Activated CD4-positive, alpha-beta memory T cell treated with anti-CD3 and anti-CD28 coated beads for 36 hours (primary cell): ENCODE measurements around the gene AMPD2. TPM values are rescaled to one million over a fixed set of nuclear protein-coding genes. Genes with fewer than 3 reads are reported as not detected.
A peak's percentile ranks its signal among the peaks of the same experiment; 100 is the strongest.

Source experiments
- CTCF ChIA-PET: fragments of 350-600 bp; sonication (Branson Sonifier 250); formaldehyde crosslinking; loops from one replicate; lab custom pipeline; 2021; ENCODE audit warnings: antibody characterized with exemption, inconsistent platforms; lab: Charles Lee
- POLR2A ChIA-PET: fragments of 350-600 bp; sonication (Branson Sonifier 250); formaldehyde crosslinking; loops from one replicate; lab custom pipeline; 2021; ENCODE audit warnings: antibody characterized with exemption; lab: Charles Lee
- DNase-seq: peaks from one replicate; pipeline ENCODE4 v3.0.0-alpha.2; 2020
- H3K27ac Mint-ChIP-seq: one replicate; pipeline ENCODE4 v1.8.0; 2021; ENCODE audit warnings: mixed read lengths
- H3K27me3 Mint-ChIP-seq: one replicate; pipeline ENCODE4 v1.8.0; 2021; ENCODE audit warnings: mixed read lengths
- H3K36me3 Mint-ChIP-seq: one replicate; pipeline ENCODE4 v1.8.0; 2021; ENCODE audit warnings: mixed read lengths
- H3K4me1 Mint-ChIP-seq: one replicate; pipeline ENCODE4 v1.8.0; 2021; ENCODE audit warnings: low read depth, mixed read lengths
- H3K4me3 Mint-ChIP-seq: one replicate; pipeline ENCODE4 v1.8.0; 2021; ENCODE audit warnings: mild to moderate bottlenecking, mixed read lengths
- H3K9me3 Mint-ChIP-seq: one replicate; pipeline ENCODE4 v1.8.0; 2021; ENCODE audit warnings: mixed read lengths
- intact Hi-C: fragments of 100-400 bp; cut with micrococcal nuclease; formaldehyde crosslinking; loops from one replicate; pipeline ENCODE4 v1.15.1; 2023
- total RNA-seq, 2 experiments: library from RNA; stranded (reverse); gene quantifications; one replicate each; pipeline ENCODE4 v1.2.3, GENCODE V29; 2021

Gene AMPD2
- total RNA-seq, 2 experiments from 2014 or later = 79.1 to 93.3 TPM

DNA sequence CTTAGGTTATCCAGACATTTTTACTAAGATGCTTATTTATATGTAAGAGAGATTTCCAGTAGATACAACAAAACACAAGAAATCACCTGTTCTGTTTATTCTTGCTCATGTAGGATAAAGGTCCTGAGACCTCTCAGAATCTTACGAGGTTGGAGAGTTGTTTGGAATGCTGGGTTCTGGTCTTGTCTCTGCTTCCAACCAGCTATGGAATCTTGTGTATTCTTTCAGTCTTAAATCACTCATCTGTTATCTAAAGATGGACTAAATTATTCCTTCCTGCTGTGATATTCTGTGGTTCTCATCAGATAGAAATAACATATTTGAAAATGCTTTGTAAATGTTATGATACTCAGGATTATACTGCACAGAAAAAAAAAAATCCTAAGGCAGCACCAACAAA, 21.5 kb upstream of the AMPD2 start:
- Mint-ChIP-seq H3K4me1 (peaks cover 17% of the 10 kb centered on the region), H3K9me3 (no peaks in the 10 kb centered on the region), H3K27me3 (no peaks in the 10 kb centered on the region), H3K27ac (no peak overlapping the region), H3K4me3 (no peak overlapping the region), H3K36me3 (peaks cover 12% of the 10 kb centered on the region)
- ChIA-PET POLR2A (no interaction called here), CTCF (interaction anchor here (0.8 to 1.8 kb wide), 3 partner anchors 11 to 108 kb away, joined by 3 to 4 read pairs (median 4); no protein-coding TSS in a partner anchor)
- intact Hi-C loops = loop anchor here (2.0 kb wide), 1 partner anchor 21 kb away; the partner anchor contains the start of genes AMPD2 and GNAT2
- DNase-seq = no peak

DNA sequence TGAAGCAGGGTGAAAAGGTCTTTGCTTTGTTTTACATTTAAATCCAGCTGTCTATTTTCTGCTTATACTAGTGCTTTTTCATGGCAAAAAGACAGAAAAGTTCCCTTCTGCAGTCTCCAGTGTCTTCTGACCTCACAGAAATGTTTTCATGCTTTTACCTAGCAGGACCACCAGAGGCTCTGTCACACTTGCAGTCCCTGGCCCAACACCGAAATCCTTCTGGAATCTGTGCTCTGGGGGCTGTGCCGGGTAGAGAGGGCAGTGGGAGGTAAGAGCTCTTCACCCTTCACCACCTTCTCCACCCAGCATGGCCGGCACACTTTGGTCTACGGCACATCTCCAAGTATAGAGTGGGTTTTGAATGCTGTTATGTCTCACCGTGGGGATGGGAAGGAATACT, 21.0 kb upstream of the AMPD2 start:
- no peaks in the 10 kb centered on the region for H3K9me3 Mint-ChIP-seq
- POLR2A ChIA-PET = no interaction called here
- intact Hi-C loops = loop anchor here (2.0 kb wide), 1 partner anchor 20 kb away; the partner anchor contains the start of genes AMPD2 and GNAT2
- no peak for DNase-seq
- H3K27ac Mint-ChIP-seq = no peak overlapping the region
- peaks cover 9% of the 10 kb centered on the region for H3K36me3 Mint-ChIP-seq
- H3K27me3 Mint-ChIP-seq = no peaks in the 10 kb centered on the region
- CTCF ChIA-PET = interaction anchor here (1.8 kb wide), 1 partner anchor 41 kb away, joined by 4 read pairs; no protein-coding TSS in a partner anchor
- H3K4me3 Mint-ChIP-seq = no peak overlapping the region
- peaks cover 22% of the 10 kb centered on the region for H3K4me1 Mint-ChIP-seq

DNA sequence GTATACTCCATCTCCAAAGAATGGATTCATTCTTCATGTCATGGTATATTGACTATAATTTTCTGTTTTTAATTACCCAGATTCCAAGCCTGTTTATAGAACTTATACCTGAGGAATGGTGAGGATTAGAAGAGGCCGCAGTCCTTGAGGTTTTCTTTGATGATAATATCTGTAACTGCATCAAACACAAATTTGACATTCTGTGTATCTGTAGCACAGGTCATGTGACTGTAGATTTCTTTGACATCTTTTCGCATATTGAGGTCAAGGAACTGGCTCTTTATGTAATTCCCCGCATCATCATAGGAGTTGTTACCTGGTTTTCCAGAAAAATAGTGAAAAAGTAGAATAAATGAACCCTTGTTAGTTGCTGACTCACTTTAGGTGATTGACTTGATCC, 16.4 kb upstream of the AMPD2 start:
- no peak overlapping the region for H3K4me3 Mint-ChIP-seq
- no peaks in the 10 kb centered on the region for H3K27me3 Mint-ChIP-seq
- peaks cover 2% of the 10 kb centered on the region for H3K36me3 Mint-ChIP-seq
- no peak overlapping the region for H3K27ac Mint-ChIP-seq
- CTCF ChIA-PET = interaction anchor here (3.0 kb wide), 1 partner anchor 36 kb away, joined by 20 read pairs; no protein-coding TSS in a partner anchor
- DNase-seq = no peak
- H3K4me1 Mint-ChIP-seq = peaks cover 19% of the 10 kb centered on the region
- POLR2A ChIA-PET = no interaction called here
- intact Hi-C loops = no loop called here
- no peaks in the 10 kb centered on the region for H3K9me3 Mint-ChIP-seq

DNA sequence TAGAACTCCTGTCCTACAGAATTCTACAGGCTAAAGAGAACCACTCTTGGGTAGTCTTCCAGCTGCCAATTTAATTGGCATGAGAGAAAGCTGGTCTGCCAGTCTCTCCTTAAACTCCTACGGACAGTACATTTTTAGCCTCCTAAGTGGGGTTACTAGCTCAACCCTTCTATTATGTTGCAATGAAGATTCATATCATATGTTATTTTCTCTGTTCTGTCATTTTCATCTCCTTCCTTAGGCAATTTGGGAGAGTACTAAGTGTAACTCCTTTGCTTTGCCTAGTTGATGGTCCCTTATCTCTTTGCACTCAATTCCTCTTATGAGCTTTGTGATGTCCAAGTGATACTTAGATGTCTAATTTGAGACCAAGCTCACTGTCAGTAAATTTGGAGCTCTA, 14.3 kb upstream of the AMPD2 start:
- ChIA-PET CTCF (interaction anchor here (0.6 to 1.5 kb wide), 4 partner anchors 9 to 387 kb away, joined by 3 to 4 read pairs (median 3); no protein-coding TSS in a partner anchor), POLR2A (interaction anchor here (1.1 kb wide), 2 partner anchors 14 to 57 kb away, joined by 3 read pairs; partner anchors contain the start of genes AMPD2, GNAI3 and GNAT2)
- Mint-ChIP-seq H3K27ac (no peak overlapping the region), H3K27me3 (no peaks in the 10 kb centered on the region), H3K4me1 (peaks cover 19% of the 10 kb centered on the region), H3K4me3 (no peak overlapping the region), H3K36me3 (no peaks in the 10 kb centered on the region), H3K9me3 (no peaks in the 10 kb centered on the region)
- intact Hi-C loops = no loop called here
- DNase-seq = no peak

DNA sequence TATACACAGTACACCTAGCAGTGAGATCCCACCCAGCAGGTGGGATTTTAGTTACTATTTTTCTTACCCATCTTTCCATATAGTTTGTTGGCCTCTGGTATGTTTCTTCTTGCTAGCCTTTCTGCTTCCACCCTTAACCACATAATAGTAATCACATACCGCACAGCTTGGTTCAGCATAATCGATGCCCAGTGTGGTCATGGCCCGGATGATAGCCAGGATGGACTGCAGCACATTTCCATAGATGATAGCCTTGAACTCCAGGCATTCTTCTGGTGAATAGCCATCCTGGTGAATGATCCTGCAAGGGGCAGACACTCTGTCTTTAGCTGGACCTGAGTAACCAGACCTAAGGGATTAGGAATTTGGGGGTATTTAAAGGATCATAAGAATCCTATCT, 9.8 kb upstream of the AMPD2 start:
- H3K27ac Mint-ChIP-seq = no peak overlapping the region
- no peaks in the 10 kb centered on the region for H3K9me3 Mint-ChIP-seq
- DNase-seq = no peak
- H3K36me3 Mint-ChIP-seq = no peaks in the 10 kb centered on the region
- intact Hi-C loops = no loop called here
- no peak overlapping the region for H3K4me3 Mint-ChIP-seq
- no peaks in the 10 kb centered on the region for H3K4me1 Mint-ChIP-seq
- ChIA-PET POLR2A (interaction anchor here (1.7 kb wide), 1 partner anchor 10 kb away, joined by 8 read pairs; no protein-coding TSS in a partner anchor), CTCF (interaction anchor here (1.0 kb wide), 2 partner anchors 12 to 63 kb away, joined by 3 to 4 read pairs; no protein-coding TSS in a partner anchor)
- no peaks in the 10 kb centered on the region for H3K27me3 Mint-ChIP-seq

DNA sequence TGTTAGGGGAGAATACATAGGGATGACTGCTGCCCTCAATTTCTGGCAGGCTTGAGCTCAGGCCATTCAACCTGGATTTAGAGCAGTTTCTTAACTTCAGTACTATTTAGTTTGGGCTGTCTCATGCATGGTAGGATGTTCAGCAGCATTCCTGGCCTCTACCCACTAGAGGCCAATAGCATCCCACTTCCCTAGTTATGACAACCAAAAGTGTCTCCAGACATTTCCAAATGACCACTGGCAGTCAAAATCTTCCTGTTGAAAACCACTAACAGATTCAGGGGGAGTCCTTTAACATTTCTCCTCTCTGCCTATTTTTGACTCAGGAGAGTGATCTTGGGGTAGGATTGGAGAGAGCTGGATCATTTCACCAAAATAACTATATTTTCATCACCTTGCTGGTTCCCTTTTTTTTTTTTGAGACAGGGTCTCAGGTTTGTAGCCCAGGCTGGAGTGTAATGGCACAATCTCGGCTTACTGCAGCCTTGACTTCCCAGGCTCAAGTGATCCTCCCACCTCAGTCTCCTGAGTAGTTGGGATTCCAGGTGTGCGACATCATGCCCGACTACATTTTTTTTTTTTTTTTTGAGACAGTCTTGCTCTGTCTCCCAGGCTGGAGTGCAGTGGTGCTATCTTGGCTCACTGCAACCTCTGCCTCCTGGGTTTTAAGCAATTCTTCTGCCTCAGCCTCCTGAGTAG, 8.9 kb upstream of the AMPD2 start:
- ChIA-PET CTCF (no interaction called here), POLR2A (no interaction called here)
- intact Hi-C loops = no loop called here
- no peaks in the 10 kb centered on the region for H3K36me3 Mint-ChIP-seq
- H3K4me1 Mint-ChIP-seq = peaks cover 2% of the 10 kb centered on the region
- H3K27me3 Mint-ChIP-seq = no peaks in the 10 kb centered on the region
- H3K4me3 Mint-ChIP-seq = no peak overlapping the region
- H3K27ac Mint-ChIP-seq = no peak overlapping the region
- no peak for DNase-seq
- no peaks in the 10 kb centered on the region for H3K9me3 Mint-ChIP-seq

DNA sequence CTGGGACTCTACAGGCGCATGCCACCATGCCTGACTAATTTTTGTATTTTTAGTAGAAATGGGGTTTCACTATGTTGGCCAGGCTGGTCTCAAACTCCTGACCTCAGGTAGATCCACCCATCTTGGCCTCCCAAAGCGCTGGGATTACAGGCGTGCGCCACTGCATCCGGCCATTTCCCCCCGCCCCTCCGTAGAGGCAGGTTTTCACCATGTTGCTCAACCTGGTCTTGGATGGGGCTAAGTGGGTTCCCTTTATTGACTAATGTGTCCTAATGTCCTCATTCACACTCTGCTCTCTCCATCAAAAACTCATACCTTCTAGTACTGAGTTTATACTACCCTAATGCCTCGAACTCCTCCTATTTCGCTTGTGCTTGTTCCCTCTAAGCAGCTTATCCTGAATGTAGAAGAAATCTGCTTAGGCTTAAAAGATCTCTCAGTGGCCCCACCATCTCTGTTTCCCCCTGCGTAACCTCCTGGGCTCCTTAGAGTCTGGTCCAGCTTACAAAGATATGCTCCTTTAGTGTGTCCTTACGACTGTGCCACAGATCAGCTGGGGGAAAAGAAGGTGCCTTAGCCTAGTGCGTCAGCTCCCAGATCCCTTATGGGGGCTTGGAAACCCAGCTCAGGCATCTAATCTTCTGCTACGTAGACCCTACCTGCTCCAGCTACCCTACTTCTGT, 8.2 kb upstream of the AMPD2 start:
- POLR2A ChIA-PET = no interaction called here
- H3K4me3 Mint-ChIP-seq = no peak overlapping the region
- peaks cover 9% of the 10 kb centered on the region for H3K4me1 Mint-ChIP-seq
- CTCF ChIA-PET = interaction anchor here (0.7 to 4.6 kb wide), 3 partner anchors 19 to 118 kb away, joined by 3 to 26 read pairs (median 14); partner anchors contain the start of gene CYB561D1
- no peak for DNase-seq
- no peak overlapping the region for H3K27ac Mint-ChIP-seq
- no peaks in the 10 kb centered on the region for H3K36me3 Mint-ChIP-seq
- intact Hi-C loops = no loop called here
- no peaks in the 10 kb centered on the region for H3K9me3 Mint-ChIP-seq
- H3K27me3 Mint-ChIP-seq = no peaks in the 10 kb centered on the region

DNA sequence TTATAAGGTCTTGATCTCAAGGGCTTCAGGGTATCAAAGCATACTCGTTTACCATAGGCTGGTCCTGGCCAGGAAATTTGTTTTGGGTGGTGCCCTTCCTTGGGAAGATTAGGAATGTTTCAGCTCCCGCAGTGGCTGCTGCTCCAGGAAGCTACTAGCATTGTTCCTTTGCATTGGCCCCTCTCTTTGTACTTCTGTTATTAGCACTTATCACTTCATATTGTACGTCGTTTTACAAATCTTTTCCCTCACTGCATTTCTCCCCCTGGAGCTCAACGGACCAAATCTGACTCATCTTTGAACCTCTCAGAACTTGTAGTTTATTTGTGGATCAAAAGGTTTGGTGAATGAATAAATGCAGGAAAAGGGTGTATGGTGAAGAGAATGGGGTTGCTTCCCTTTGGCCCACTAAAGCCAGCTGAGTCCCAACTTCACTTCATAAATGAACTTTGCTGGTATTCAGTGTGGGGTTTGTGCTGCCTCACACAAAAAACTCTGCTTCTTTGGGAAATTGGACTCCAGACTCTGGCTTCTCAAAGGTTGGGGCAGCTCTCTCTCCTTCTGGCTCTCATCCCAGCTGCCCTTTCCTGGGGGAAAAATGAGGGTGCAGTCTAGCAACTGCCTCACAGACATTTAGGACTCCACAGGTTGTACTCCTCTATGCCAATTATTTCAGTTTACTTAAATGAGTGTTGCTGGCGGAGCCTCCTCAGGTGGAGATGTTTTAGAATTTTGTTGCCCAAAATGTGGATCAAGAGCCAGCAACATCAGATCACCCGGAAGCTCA, 6.1 kb upstream of the AMPD2 start:
- H3K27me3 Mint-ChIP-seq = no peaks in the 10 kb centered on the region
- CTCF ChIA-PET = interaction anchor here (0.9 to 4.6 kb wide), 7 partner anchors 8 to 163 kb away, joined by 3 to 26 read pairs (median 4); no protein-coding TSS in a partner anchor
- no peak overlapping the region for H3K4me3 Mint-ChIP-seq
- POLR2A ChIA-PET = interaction anchor here (1.3 to 1.4 kb wide), 2 partner anchors 12 to 65 kb away, joined by 3 to 4 read pairs; partner anchors contain the start of gene GNAI3
- H3K27ac Mint-ChIP-seq = no peak overlapping the region
- intact Hi-C loops = no loop called here
- H3K4me1 Mint-ChIP-seq = peaks cover 25% of the 10 kb centered on the region
- H3K9me3 Mint-ChIP-seq = no peaks in the 10 kb centered on the region
- no peak for DNase-seq
- no peaks in the 10 kb centered on the region for H3K36me3 Mint-ChIP-seq

DNA sequence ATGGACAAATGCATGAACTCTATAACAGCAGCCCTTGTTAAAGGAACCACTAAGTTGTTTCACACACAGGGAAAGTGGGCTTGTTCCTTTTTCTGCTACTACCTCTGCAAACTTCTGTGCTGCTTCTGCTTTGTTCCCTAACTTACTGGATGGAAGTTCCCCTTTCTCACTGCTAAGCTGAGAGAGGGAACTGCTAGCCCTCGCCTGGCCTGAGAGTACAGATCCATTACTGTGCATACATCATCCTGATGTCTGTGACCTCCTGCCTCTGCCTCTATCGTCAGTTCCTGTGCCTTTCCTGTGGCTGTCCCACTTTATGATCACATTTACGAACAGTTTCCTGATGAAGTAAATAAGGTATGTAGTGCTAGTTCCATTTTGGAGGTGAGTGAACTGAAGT, 3.8 kb upstream of the AMPD2 start:
- H3K36me3 Mint-ChIP-seq = no peaks in the 10 kb centered on the region
- ChIA-PET POLR2A (interaction anchor here (0.8 to 2.2 kb wide), 2 partner anchors 67 to 109 kb away, joined by 3 to 11 read pairs; partner anchors contain the start of gene GNAI3), CTCF (interaction anchor here (1.5 to 6.1 kb wide), 5 partner anchors 14 to 84 kb away, joined by 4 to 34 read pairs (median 11); partner anchors contain the start of gene GNAI3)
- H3K4me1 Mint-ChIP-seq = peaks cover 33% of the 10 kb centered on the region
- H3K27ac Mint-ChIP-seq = peak overlapping the region; percentile 76
- H3K4me3 Mint-ChIP-seq = no peak overlapping the region
- H3K9me3 Mint-ChIP-seq = no peaks in the 10 kb centered on the region
- intact Hi-C loops = loop anchor here (5.0 kb wide), 1 partner anchor 124 kb away; the partner anchor contains the start of gene CYB561D1
- no peak for DNase-seq
- no peaks in the 10 kb centered on the region for H3K27me3 Mint-ChIP-seq

DNA sequence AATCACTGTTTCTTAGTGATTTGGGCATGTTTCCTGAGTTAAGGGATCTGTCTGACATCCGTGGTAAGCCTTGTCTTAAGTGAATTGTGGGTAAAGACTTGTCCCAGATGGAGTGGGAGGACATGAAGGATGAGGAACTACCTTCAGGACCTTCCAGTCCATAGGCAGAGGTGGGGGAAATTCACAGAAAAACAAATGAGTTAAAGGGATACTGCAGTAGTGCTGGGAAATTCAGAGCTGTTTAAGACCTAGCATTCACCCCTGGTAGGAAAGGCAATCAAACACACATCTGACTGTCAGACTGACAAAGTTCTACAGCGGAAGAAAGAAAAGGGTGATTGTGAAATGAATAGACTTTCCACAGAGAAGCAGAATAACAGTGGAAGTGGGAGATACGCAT, 3.2 kb upstream of the AMPD2 start:
- H3K27ac Mint-ChIP-seq = peak overlapping the region; percentile 76
- no peak for DNase-seq
- intact Hi-C loops = loop anchor here (5.0 kb wide), 1 partner anchor 124 kb away; the partner anchor contains the start of gene CYB561D1
- no peaks in the 10 kb centered on the region for H3K36me3 Mint-ChIP-seq
- ChIA-PET CTCF (interaction anchor here (0.9 to 6.1 kb wide), 8 partner anchors 13 to 368 kb away, joined by 3 to 34 read pairs (median 4); partner anchors contain the start of genes AHCYL1, CYB561D1 and GNAI3), POLR2A (interaction anchor here (0.8 to 2.2 kb wide), 3 partner anchors 68 to 110 kb away, joined by 3 to 11 read pairs (median 6); partner anchors contain the start of gene GNAI3)
- no peaks in the 10 kb centered on the region for H3K27me3 Mint-ChIP-seq
- H3K4me3 Mint-ChIP-seq = no peak overlapping the region
- H3K4me1 Mint-ChIP-seq = peaks cover 34% of the 10 kb centered on the region
- H3K9me3 Mint-ChIP-seq = no peaks in the 10 kb centered on the region
